NCI-H2196 (cell line): ENCODE measurements around the gene CELF2.

Experiments used
- DNase-seq: peaks from one replicate; lab custom pipeline; 2025; ENCODE audit not compliant: unreplicated experiment; lab: John Stamatoyannopoulos, UW

The CELF2 gene

GRCh38 chr10:11003679-11004078, 14.0 kb upstream of the CELF2 start:
- no peak for DNase-seq

DNA sequence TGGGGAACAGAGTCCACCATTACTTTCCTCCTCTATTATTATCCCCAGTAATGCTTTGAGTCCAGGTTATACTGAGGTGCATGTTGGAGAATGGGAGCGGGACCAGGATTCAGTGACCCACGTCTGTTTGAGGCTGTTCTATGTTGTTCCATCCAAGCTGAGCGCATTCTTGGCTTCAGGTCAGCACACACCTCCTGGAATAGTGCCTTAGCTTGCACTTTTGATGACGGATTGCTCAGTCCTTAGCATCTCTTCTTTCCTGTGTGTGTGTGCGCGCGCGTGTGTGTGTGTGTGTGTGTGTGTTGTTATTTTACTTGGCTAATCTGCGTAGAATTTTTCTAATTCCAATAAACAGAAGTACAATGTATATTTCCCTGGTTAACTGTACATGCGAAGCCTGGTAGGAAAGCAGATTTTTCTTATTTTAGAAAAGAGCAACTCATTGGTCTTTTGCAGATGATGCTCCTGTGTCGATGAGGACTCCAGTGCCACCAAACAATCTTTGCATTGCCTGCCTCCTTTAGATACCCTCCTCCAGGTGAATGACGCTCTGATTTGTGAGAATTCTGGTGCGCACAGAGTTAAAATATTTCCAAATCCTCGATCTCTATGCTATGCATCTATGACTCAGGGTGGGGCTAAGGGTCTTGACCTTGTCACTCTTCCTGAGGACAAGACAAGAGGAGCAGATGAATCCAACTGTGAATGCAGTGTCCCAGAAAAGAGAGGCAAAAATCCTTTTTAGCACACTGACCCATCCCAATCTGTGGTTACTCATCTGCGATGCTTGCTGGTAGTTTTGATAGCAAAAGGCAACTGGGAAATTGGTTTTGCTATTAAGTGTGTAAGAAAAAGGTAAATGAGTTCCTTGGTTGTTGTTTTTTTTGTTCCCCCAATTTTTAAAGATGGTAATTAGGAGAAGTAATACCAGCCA, 13.3 kb upstream of the CELF2 start:
- DNase-seq: no peak

DNA sequence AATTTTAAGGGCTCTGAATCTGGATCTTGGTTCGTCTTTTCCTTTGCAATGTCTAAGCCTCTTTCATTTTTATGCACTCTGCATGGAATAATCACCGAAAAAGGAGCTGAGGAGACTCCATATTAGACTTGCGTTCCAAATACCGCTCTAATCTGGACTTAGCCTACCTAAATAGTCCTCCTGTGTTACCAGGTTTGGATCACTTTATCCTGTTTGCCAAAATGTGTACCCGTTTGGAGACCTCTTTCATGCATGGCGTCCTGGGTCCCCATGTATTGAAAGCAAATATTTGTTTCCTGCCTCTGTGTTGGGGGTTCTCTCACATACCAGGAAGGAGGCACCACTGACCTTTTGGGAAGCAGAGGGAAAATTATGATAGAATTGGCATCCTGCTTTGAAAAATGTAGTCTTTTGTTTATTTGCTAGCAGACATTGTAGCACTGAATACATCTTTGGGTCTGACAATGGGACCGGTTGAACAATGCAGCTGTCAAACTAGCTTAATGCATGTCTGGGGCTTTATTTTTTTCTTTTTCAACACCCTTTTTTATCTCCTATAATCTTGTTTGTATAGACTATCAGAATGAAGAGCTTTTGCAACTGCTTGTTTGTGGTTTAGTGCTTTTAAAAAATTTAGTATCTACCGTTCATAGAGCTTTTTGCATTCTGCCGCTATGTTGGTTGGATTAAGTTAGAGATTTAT, 11.8 kb upstream of the CELF2 start:
- no peak for DNase-seq

DNA sequence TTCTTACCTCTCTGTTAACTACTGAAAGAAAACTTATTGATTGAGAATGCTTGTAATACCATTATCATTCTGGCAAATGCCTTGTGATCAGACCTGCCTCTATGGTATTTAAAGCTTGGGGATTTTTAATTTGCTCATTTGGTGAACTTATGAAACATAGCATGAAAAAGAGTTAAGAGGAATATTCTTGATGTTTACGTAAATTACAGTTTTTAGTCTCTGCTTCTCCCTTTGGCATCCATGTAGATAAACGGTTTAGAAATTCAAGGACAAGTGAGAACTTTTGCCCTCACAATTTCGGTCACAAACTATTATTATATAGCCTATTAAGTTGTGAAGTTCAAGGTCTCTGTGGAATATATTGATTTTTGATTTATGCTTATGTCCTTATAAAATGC, 11.2 kb upstream of the CELF2 start:
- DNase-seq: no peak

DNA sequence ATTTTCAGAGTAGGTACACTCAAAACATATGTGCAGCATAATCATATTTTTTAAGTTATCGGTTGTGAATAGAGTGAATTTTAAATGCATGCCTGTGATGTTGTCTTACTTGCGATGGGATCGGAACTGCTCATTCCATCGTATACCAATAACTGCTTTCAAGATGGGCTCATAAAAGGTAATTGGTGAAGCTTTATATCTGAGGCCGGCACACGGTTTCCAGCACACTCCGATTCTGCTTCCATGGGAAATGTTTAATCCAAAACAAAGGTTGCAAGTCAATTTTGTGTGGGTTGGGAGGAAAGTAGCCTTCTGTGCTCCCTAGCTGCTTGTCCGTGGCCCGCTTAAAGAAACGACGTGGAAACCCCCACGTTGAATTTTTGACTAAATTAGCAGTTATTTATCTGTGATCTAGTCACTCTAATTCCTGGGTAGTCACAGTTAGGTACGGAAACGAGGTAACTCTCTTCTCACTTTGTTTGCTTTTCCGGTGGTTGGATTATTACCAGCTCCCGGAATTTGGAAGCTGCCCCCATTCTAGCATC, 10.1 kb upstream of the CELF2 start:
- no peak for DNase-seq

- DNase-seq: no peak
These were observed 8.0 kb upstream of the CELF2 start for GRCh38 chr10:11009471-11010308.

GRCh38 chr10:11010582-11010981, 7.1 kb upstream of the CELF2 start:
- no peak for DNase-seq

- no peak for DNase-seq
These were observed 6.2 kb upstream of the CELF2 start for GRCh38 chr10:11011436-11011835.

DNA sequence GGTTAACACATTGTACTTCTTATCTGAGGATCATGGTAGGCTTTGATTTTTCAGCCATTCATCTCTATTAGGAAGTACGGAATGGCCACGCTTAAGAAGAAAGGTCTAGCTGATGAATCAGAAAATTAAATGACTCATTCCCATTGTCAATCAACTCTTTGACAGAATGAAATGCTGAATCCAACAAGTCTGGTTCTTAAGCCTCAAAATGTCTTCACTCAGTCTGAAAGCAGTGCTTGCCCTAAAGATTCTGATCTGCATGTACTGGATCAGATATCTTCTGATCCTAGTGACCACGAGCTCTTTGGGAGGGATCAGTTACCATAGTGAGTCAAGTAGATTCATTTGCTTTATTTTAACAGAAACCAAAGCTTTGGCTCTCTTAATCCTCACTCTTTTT, 5.7 kb upstream of the CELF2 start:
- no peak for DNase-seq

- DNase-seq: no peak
These were observed 5.0 kb upstream of the CELF2 start for GRCh38 chr10:11012421-11013295.

- no peak for DNase-seq
These were observed 3.8 kb upstream of the CELF2 start for GRCh38 chr10:11013836-11014235.

- no peak for DNase-seq
These were observed 2.8 kb upstream of the CELF2 start for GRCh38 chr10:11014671-11015445.

DNA sequence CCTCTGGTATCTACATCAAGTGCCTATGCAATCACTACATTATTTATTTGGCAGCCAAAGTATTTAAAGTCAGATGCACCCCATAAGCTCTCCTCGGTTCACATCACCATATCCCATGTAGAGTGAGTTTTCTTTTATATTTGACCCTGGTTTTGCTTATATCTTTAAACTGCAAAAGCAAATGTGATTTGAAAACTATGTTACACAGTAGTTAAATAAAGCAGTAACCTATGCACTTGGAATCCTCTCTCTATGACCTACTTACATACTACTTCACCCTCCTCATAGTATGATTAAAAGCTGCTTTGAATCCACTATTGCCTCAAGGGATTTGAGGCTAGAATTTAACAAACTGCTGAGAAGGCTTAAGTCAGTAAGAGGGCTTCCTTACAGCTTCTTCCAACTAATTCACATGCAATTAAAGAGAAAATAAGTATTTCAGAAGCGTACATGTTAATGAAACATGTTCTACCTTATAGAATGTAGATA, 2.2 kb upstream of the CELF2 start:
- no peak for DNase-seq

GRCh38 chr10:11017000-11017569, 587 bp upstream of the CELF2 start:
- no peak for DNase-seq

GRCh38 chr10:11018432-11018841, 765 bp downstream of the CELF2 start:
- no peak for DNase-seq

DNA sequence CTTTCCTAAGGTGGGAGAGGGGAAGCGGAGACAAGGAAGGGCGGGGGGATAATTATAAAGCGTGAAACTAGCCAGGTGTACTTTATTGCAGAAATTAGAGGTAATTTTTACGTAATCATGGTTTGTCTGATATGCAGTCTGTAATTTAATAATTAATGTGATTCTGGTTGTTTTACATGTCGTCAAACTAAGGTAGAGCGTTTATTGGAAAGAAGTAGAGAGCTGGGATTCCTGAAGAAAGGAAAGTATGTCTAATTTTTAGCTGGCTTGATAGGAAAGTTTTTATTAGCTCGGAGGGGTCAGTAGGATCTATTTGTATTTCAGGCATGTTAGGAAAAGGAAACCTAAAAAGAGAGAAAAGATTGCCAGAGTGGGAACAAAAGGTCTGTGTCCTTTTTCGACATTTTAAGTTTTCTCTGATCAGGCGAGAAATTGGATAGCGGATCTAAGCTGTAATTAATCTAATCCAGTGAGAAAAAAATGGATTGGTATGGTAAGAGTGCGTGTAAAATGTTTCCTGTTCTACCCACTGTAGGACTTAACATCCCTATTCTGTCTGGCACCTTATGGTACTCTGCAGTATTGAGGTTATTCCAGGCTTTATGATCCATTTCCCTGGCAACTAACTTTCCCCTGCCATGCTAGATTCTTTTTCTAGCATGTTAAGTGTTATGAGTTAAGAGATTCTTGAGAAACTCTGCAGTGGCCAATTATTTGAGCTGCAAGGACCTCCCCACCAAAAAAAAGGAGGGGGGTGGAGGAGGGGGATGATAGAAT, 1.4 kb downstream of the CELF2 start:
- DNase-seq: no peak

DNA sequence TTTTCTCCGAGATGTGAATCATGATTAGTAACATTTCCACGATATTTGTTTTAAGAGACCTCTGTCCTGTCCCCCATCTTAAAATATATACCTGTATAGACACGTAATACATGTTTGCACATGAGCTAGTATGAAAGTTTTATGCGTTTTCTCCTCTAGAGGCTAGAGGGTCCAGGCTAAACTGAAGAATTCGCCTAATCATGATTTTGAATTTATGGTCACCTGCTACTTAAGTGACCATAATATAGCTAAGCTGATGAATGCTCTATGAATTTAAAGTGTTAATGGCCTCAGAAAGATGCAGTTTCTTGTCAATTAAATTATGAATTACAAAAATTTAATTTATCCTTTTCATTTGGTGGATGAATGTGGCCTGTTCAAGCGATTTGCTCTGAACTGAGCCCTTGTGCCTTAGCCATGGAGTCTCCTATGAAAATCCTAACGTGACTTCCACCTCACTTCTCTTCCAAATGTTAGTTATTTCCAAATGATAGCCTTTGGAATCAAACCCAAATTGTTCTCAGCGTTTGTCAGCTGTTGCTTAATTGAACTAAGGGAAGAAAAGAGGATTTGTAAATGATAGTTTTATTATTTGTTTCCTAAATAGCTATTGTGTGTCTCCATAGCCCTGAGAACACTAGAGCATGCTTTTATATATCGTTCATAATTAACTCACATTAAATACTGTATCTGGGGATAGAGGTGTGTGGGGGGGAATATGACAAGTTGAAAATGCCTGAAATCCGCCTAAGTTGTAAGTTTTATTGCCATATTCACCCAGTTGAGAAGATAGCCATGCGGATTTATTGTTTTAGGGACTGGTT, 2.3 kb downstream of the CELF2 start:
- no peak for DNase-seq
